HL-60/S4 treated with retinoic acid at 250 ng/mL for 4 days and 3 days (cell line): ENCODE measurements around the gene TPRG1L.

Source experiments
- in situ Hi-C: fragments of 300-500 bp; cut with MboI; formaldehyde crosslinking; loops from 2 replicates; pipeline ENCODE4 v1.7.0; 2022; ENCODE audit warnings: low sequenced_read_pairs

TPRG1L gene

GRCh38 chr1:3676581-3677470, 52.0 kb downstream of the TPRG1L start:
- in situ Hi-C loops = no loop called here

- in situ Hi-C loops = no loop called here
Measured at GRCh38 chr1:3677484-3677883, 52.7 kb downstream of the TPRG1L start.

GRCh38 chr1:3678361-3679097, 53.7 kb downstream of the TPRG1L start:
- in situ Hi-C loops = no loop called here

GRCh38 chr1:3679098-3679555, 54.3 kb downstream of the TPRG1L start:
- in situ Hi-C loops = no loop called here
